ENCODE results near the gene GNPTG. TPM values are rescaled to one million over a fixed set of nuclear protein-coding genes. Genes with fewer than 3 reads are reported as not detected.

The GNPTG gene
- total RNA-seq, 4 donors from 2014 or later: 53.8 to 130 (median 79.1) TPM

- H3K27ac ChIP-seq: peak within 1 kb of the TSS; percentile 45 to 70 (median 59)
- H3K27me3 ChIP-seq: peaks cover 60% of the 10 kb centered on the region
- TF ChIP-seq POLR2AphosphoS5 (IDR thresholded peaks at IDR 0.05): peak in 1 of 3 donors; percentile 30
- TF ChIP-seq EP300 (IDR thresholded peaks at IDR 0.05; ENCODE audit: low read depth): no peak
- no peak for TF ChIP-seq CTCF (IDR thresholded peaks at IDR 0.05)
- intact Hi-C loops (cut with DNase I; ENCODE audit: low total_unique reads): no loop called here
- in situ Hi-C loops (cut with MboI; ENCODE audit: low pct_ligation_motif_present in 1 of 4, low pct_unique_long_range_greater_than_20kb in 1 of 4, low sequenced_read_pairs in 3 of 4): no loop called here
- H3K36me3 ChIP-seq: no peaks in the 10 kb centered on the region
- H3K4me3 ChIP-seq: peak within 1 kb of the TSS in 3 of 4 donors; percentile 13 to 49 (median 37)
- DNase-seq: peak; percentile 64
- H3K4me1 ChIP-seq: peaks cover 8 to 34% (median 34%) of the 10 kb centered on the region in 4 donors
- no peaks in the 10 kb centered on the region for H3K9me3 ChIP-seq
- WGBS, 2 donors (ENCODE audit: low coverage in 1 of 2): 3% methylated on average over 24 of the region's 83 CpGs; no CpG with 5 or more reads in 1 of the 2 donors
Measured at GRCh38 chr16:1333149-1333812, 18.4 kb upstream of the GNPTG start, which contains the start of gene BAIAP3. TSS of gene BAIAP3 (plus strand) at chr16:1333645. CDS start at chr16:1338550, 4,905 bp downstream.

- peak overlapping the region in 3 of 4 donors; percentile 13 to 49 (median 37) for H3K4me3 ChIP-seq
- in situ Hi-C loops (cut with MboI; ENCODE audit: low pct_ligation_motif_present in 1 of 4, low pct_unique_long_range_greater_than_20kb in 1 of 4, low sequenced_read_pairs in 3 of 4) (no loop called here), intact Hi-C loops (cut with DNase I; ENCODE audit: low total_unique reads) (no loop called here)
- H3K27me3 ChIP-seq: peaks cover 60% of the 10 kb centered on the region
- TF ChIP-seq EP300 (IDR thresholded peaks at IDR 0.05; ENCODE audit: low read depth) (no peak), CTCF (IDR thresholded peaks at IDR 0.05) (no peak), POLR2A (IDR thresholded peaks at IDR 0.05) (no peak), POLR2AphosphoS5 (IDR thresholded peaks at IDR 0.05) (no peak)
- 3% methylated on average over 40 of the region's 78 CpGs; no CpG with 5 or more reads in 1 of the 2 donors for WGBS, 2 donors (ENCODE audit: low coverage in 1 of 2)
- H3K9me3 ChIP-seq: no peaks in the 10 kb centered on the region
- H3K36me3 ChIP-seq: no peaks in the 10 kb centered on the region
- no peak for DNase-seq
- H3K27ac ChIP-seq: no peak overlapping the region
- peaks cover 8 to 34% (median 34%) of the 10 kb centered on the region in 4 donors for H3K4me1 ChIP-seq
Measured at GRCh38 chr16:1333854-1334700, 17.7 kb upstream of the GNPTG start.

- no peak for DNase-seq
- Histone ChIP-seq H3K36me3 (no peaks in the 10 kb centered on the region), H3K4me1 (peaks cover 8 to 34% (median 34%) of the 10 kb centered on the region in 4 donors), H3K4me3 (peak overlapping the region in 1 of 4 donors; percentile 49), H3K9me3 (no peaks in the 10 kb centered on the region), H3K27me3 (peaks cover 60% of the 10 kb centered on the region), H3K27ac (no peak overlapping the region)
- WGBS, 2 donors (ENCODE audit: low coverage in 1 of 2): 33% methylated on average over 9 of the region's 9 CpGs; no CpG with 5 or more reads in 1 of the 2 donors
- TF ChIP-seq POLR2AphosphoS5 (IDR thresholded peaks at IDR 0.05) (no peak), CTCF (IDR thresholded peaks at IDR 0.05) (no peak), POLR2A (IDR thresholded peaks at IDR 0.05) (no peak)
- intact Hi-C loops (cut with DNase I; ENCODE audit: low total_unique reads) (no loop called here), in situ Hi-C loops (cut with MboI; ENCODE audit: low pct_ligation_motif_present in 1 of 4, low pct_unique_long_range_greater_than_20kb in 1 of 4, low sequenced_read_pairs in 3 of 4) (no loop called here)
Measured at GRCh38 chr16:1334739-1335138, 17.0 kb upstream of the GNPTG start.

All from transverse colon (tissue), 4 donors.